ENCODE measurements around the gene BAHCC1. TPM values are rescaled to one million over a fixed set of nuclear protein-coding genes. Genes with fewer than 3 reads are reported as not detected.

Gene BAHCC1
- total RNA-seq, 5 donors from 2014 or later (not counting 1 experiment from before 2014, with no cell fraction given): 0.23 to 0.82 (median 0.33) TPM

GRCh38 chr17:81367171-81367570, 28.1 kb upstream of the BAHCC1 start:
- POLR2A ChIA-PET: no interaction called here
- H3K27ac ChIP-seq (ENCODE audit: low read length): no peak overlapping the region
- ATAC-seq (replicated peaks in 1 of 4): no peak

GRCh38 chr17:81368161-81369022, 26.9 kb upstream of the BAHCC1 start:
- WGBS (ENCODE audit: insufficient coverage): 87% methylated on average over 32 of the region's 32 CpGs
- DNase-seq: no peak
- CTCF ChIA-PET: no interaction called here
- POLR2A ChIA-PET: no interaction called here
- no peaks in the 10 kb centered on the region for H3K9me3 Mint-ChIP-seq
- no peaks in the 10 kb centered on the region for H3K36me3 Mint-ChIP-seq
- H3K4me1 Mint-ChIP-seq: peaks cover 13 to 16% (median 14%) of the 10 kb centered on the region in 3 donors
- Histone ChIP-seq H3K36me3 (ENCODE audit: control insufficient read depth in 2 of 2, extremely low read depth in 1 of 2, insufficient read depth in 1 of 2, low read length in 1 of 2) (no peaks in the 10 kb centered on the region), H3K27me3 (replicated peaks in 1 of 2; ENCODE audit: control insufficient read depth in 2 of 2, extremely low read depth in 1 of 2, insufficient read depth in 2 of 2, low read length in 1 of 2) (peaks cover 0 to 69% of the 10 kb centered on the region in 2 experiments), H3K9me3 (no peaks in the 10 kb centered on the region), H3K27ac (ENCODE audit: low read length) (no peak overlapping the region), H3K4me3 (ENCODE audit: control insufficient read depth in 1 of 2, extremely low read depth in 1 of 2, low read length in 1 of 2) (no peak overlapping the region), H3K4me1 (ENCODE audit: control insufficient read depth in 1 of 2, extremely low read depth in 1 of 2, insufficient read depth in 2 of 2, low read length in 2 of 2) (peaks cover 2 to 20% of the 10 kb centered on the region in 2 experiments)
- ATAC-seq (replicated peaks in 1 of 4): no peak
- no peak overlapping the region for H3K4me3 Mint-ChIP-seq
- peaks cover 20 to 42% of the 10 kb centered on the region in 2 donors for H3K27me3 Mint-ChIP-seq
- no peak overlapping the region for H3K27ac Mint-ChIP-seq

More at GRCh38 chr17:81367171-81367570, 28.1 kb upstream of the BAHCC1 start:
- Mint-ChIP-seq H3K4me1 (peaks cover 13 to 16% (median 14%) of the 10 kb centered on the region in 3 donors), H3K27me3 (peaks cover 29 to 53% of the 10 kb centered on the region in 2 donors), H3K36me3 (no peaks in the 10 kb centered on the region), H3K4me3 (no peak overlapping the region), H3K9me3 (no peaks in the 10 kb centered on the region), H3K27ac (no peak overlapping the region)
- Histone ChIP-seq H3K4me3 (ENCODE audit: control insufficient read depth in 1 of 2, extremely low read depth in 1 of 2, low read length in 1 of 2) (no peak overlapping the region), H3K36me3 (ENCODE audit: control insufficient read depth in 2 of 2, extremely low read depth in 1 of 2, insufficient read depth in 1 of 2, low read length in 1 of 2) (no peaks in the 10 kb centered on the region), H3K9me3 (no peaks in the 10 kb centered on the region), H3K27me3 (replicated peaks in 1 of 2; ENCODE audit: control insufficient read depth in 2 of 2, extremely low read depth in 1 of 2, insufficient read depth in 2 of 2, low read length in 1 of 2) (peaks cover 2 to 73% of the 10 kb centered on the region in 2 experiments), H3K4me1 (ENCODE audit: control insufficient read depth in 1 of 2, extremely low read depth in 1 of 2, insufficient read depth in 2 of 2, low read length in 2 of 2) (peaks cover 2 to 20% of the 10 kb centered on the region in 2 experiments)
- WGBS (ENCODE audit: insufficient coverage): 77% methylated on average over 12 of the region's 12 CpGs
- CTCF ChIA-PET: no interaction called here
- no peak for DNase-seq

GRCh38 chr17:81370294-81370693, 25.0 kb upstream of the BAHCC1 start:
- Histone ChIP-seq H3K27me3 (replicated peaks in 1 of 2; ENCODE audit: control insufficient read depth in 2 of 2, extremely low read depth in 1 of 2, insufficient read depth in 2 of 2, low read length in 1 of 2) (peaks cover 0 to 50% of the 10 kb centered on the region in 2 experiments), H3K9me3 (no peaks in the 10 kb centered on the region), H3K27ac (ENCODE audit: low read length) (no peak overlapping the region), H3K4me3 (ENCODE audit: control insufficient read depth in 1 of 2, extremely low read depth in 1 of 2, low read length in 1 of 2) (no peak overlapping the region), H3K36me3 (ENCODE audit: control insufficient read depth in 2 of 2, extremely low read depth in 1 of 2, insufficient read depth in 1 of 2, low read length in 1 of 2) (no peaks in the 10 kb centered on the region), H3K4me1 (ENCODE audit: control insufficient read depth in 1 of 2, extremely low read depth in 1 of 2, insufficient read depth in 2 of 2, low read length in 2 of 2) (peaks cover 2 to 11% of the 10 kb centered on the region in 2 experiments)
- H3K36me3 Mint-ChIP-seq: no peaks in the 10 kb centered on the region
- H3K9me3 Mint-ChIP-seq: no peaks in the 10 kb centered on the region
- no peak overlapping the region for H3K4me3 Mint-ChIP-seq
- peaks cover 10 to 12% (median 10%) of the 10 kb centered on the region in 3 donors for H3K4me1 Mint-ChIP-seq
- H3K27me3 Mint-ChIP-seq: peaks cover 10 to 28% of the 10 kb centered on the region in 2 donors
- WGBS (ENCODE audit: insufficient coverage): 92% methylated on average over 2 of the region's 5 CpGs
- no peak for ATAC-seq (replicated peaks in 1 of 4)
- ChIA-PET CTCF (no interaction called here), POLR2A (no interaction called here)
- no peak for DNase-seq
- H3K27ac Mint-ChIP-seq: no peak overlapping the region

- H3K4me1 Mint-ChIP-seq: no peaks in the 10 kb centered on the region
- DNase-seq: no peak
- ATAC-seq (replicated peaks in 1 of 4): peak in 1 of 4 experiments; percentile 9
- CTCF ChIA-PET: no interaction called here
- Histone ChIP-seq H3K4me3 (ENCODE audit: control insufficient read depth in 1 of 2, extremely low read depth in 1 of 2, low read length in 1 of 2) (no peak overlapping the region), H3K9me3 (no peaks in the 10 kb centered on the region), H3K27me3 (replicated peaks in 1 of 2; ENCODE audit: control insufficient read depth in 2 of 2, extremely low read depth in 1 of 2, insufficient read depth in 2 of 2, low read length in 1 of 2) (peaks cover 0 to 33% of the 10 kb centered on the region in 2 experiments), H3K4me1 (ENCODE audit: control insufficient read depth in 1 of 2, extremely low read depth in 1 of 2, insufficient read depth in 2 of 2, low read length in 2 of 2) (no peaks in the 10 kb centered on the region), H3K36me3 (ENCODE audit: control insufficient read depth in 2 of 2, extremely low read depth in 1 of 2, insufficient read depth in 1 of 2, low read length in 1 of 2) (no peaks in the 10 kb centered on the region), H3K27ac (ENCODE audit: low read length) (no peak overlapping the region)
- H3K27ac Mint-ChIP-seq: no peak overlapping the region
- peaks cover 0 to 14% of the 10 kb centered on the region in 2 donors for H3K27me3 Mint-ChIP-seq
- POLR2A ChIA-PET: no interaction called here
- no peaks in the 10 kb centered on the region for H3K36me3 Mint-ChIP-seq
- H3K9me3 Mint-ChIP-seq: no peaks in the 10 kb centered on the region
- 87% methylated on average over 20 of the region's 22 CpGs for WGBS (ENCODE audit: insufficient coverage)
- no peak overlapping the region for H3K4me3 Mint-ChIP-seq
Observed at GRCh38 chr17:81371910-81372760, 23.1 kb upstream of the BAHCC1 start.

- Histone ChIP-seq H3K27ac (ENCODE audit: low read length) (no peak overlapping the region), H3K4me3 (ENCODE audit: control insufficient read depth in 1 of 2, extremely low read depth in 1 of 2, low read length in 1 of 2) (no peak overlapping the region), H3K27me3 (replicated peaks in 1 of 2; ENCODE audit: control insufficient read depth in 2 of 2, extremely low read depth in 1 of 2, insufficient read depth in 2 of 2, low read length in 1 of 2) (peaks cover 0 to 24% of the 10 kb centered on the region in 2 experiments), H3K9me3 (no peaks in the 10 kb centered on the region), H3K4me1 (ENCODE audit: control insufficient read depth in 1 of 2, extremely low read depth in 1 of 2, insufficient read depth in 2 of 2, low read length in 2 of 2) (no peaks in the 10 kb centered on the region), H3K36me3 (ENCODE audit: control insufficient read depth in 2 of 2, extremely low read depth in 1 of 2, insufficient read depth in 1 of 2, low read length in 1 of 2) (no peaks in the 10 kb centered on the region)
- peaks cover 0 to 6% of the 10 kb centered on the region in 2 donors for H3K27me3 Mint-ChIP-seq
- no peak overlapping the region for H3K4me3 Mint-ChIP-seq
- no peaks in the 10 kb centered on the region for H3K9me3 Mint-ChIP-seq
- ChIA-PET POLR2A (no interaction called here), CTCF (no interaction called here)
- 84% methylated on average over 22 of the region's 24 CpGs for WGBS (ENCODE audit: insufficient coverage)
- no peak for ATAC-seq (replicated peaks in 1 of 4)
- DNase-seq: no peak
- H3K36me3 Mint-ChIP-seq: no peaks in the 10 kb centered on the region
- H3K27ac Mint-ChIP-seq: no peak overlapping the region
- no peaks in the 10 kb centered on the region for H3K4me1 Mint-ChIP-seq
Observed at GRCh38 chr17:81373536-81374160, 21.6 kb upstream of the BAHCC1 start.

GRCh38 chr17:81374890-81375289, 20.4 kb upstream of the BAHCC1 start:
- CTCF ChIA-PET: no interaction called here

More at GRCh38 chr17:81374890-81375289, 20.4 kb upstream of the BAHCC1 start:
- no peaks in the 10 kb centered on the region for H3K4me1 ChIP-seq (ENCODE audit: control insufficient read depth in 1 of 2, extremely low read depth in 1 of 2, insufficient read depth in 2 of 2, low read length in 2 of 2)
- Mint-ChIP-seq H3K27me3 (peaks cover 0 to 1% of the 10 kb centered on the region in 2 donors), H3K9me3 (no peaks in the 10 kb centered on the region), H3K4me3 (no peak overlapping the region), H3K27ac (no peak overlapping the region), H3K4me1 (no peaks in the 10 kb centered on the region), H3K36me3 (no peaks in the 10 kb centered on the region)
- no peaks in the 10 kb centered on the region for H3K36me3 ChIP-seq (ENCODE audit: control insufficient read depth in 2 of 2, extremely low read depth in 1 of 2, insufficient read depth in 1 of 2, low read length in 1 of 2)
- no peak overlapping the region for H3K27ac ChIP-seq (ENCODE audit: low read length)
- DNase-seq: no peak
- peaks cover 0 to 26% of the 10 kb centered on the region in 2 experiments for H3K27me3 ChIP-seq (replicated peaks in 1 of 2; ENCODE audit: control insufficient read depth in 2 of 2, extremely low read depth in 1 of 2, insufficient read depth in 2 of 2, low read length in 1 of 2)
- ATAC-seq (replicated peaks in 1 of 4): no peak
- no peaks in the 10 kb centered on the region for H3K9me3 ChIP-seq
- H3K4me3 ChIP-seq (ENCODE audit: control insufficient read depth in 1 of 2, extremely low read depth in 1 of 2, low read length in 1 of 2): no peak overlapping the region
- POLR2A ChIA-PET: no interaction called here
- WGBS (ENCODE audit: insufficient coverage): 91% methylated on average over 4 of the region's 5 CpGs

Measured in T-cell (primary cell).